ENCODE results near the gene DPAGT1. TPM values are rescaled to one million over a fixed set of nuclear protein-coding genes. Genes with fewer than 3 reads are reported as not detected.
A peak's percentile ranks its signal among the peaks of the same experiment; 100 is the strongest.

Gene DPAGT1
- polyA plus RNA-seq, 3 donors, result 37.0 to 54.2 (median 39.7) TPM

DNA sequence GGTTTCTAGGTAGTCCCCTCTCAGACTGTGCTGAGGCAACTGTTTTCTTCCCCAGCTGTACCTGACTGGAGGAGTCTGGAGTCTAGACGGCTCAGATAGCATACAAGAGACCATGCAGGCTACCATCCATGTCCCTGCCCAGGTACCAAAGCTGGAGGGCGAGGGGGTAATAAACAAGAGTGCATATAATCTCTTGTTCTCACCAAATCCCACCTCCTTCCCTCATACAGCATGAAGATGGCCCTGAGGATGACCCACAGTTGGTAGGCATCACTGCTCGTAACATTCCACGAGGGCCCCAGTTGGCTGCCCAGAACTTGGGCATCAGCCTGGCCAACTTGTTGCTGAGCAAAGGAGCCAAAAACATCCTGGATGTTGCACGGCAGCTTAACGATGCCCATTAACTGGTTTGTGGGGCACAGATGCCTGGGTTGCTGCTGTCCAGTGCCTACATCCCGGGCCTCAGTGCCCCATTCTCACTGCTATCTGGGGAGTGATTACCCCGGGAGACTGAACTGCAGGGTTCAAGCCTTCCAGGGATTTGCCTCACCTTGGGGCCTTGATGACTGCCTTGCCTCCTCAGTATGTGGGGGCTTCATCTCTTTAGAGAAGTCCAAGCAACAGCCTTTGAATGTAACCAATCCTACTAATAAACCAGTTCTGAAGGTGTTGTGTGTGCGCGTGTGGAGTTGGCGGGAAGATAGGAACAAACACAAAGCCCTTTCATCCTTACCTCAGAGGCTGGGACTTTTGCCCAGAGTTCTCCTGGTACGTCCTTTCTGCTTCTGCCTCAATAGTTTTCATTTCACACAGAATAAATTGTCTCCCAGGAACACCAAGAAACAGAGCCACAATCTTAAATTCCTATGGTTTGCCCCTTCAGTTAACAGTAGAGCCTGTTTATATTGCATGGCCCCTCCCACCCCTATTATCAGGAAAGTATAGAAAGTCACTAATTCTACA lies 8.5 kb downstream of the DPAGT1 start:
- Histone ChIP-seq H3K4me2 (replicated peaks; ENCODE audit: extremely low read depth, low read length, poor library complexity, severe bottlenecking) (peak overlapping the region; percentile 96), H3K4me1 (ENCODE audit: control insufficient read depth in 1 of 2, insufficient read depth in 2 of 2, low read length in 2 of 2) (peaks cover 37 to 45% of the 10 kb centered on the region in 2 donors), H3K79me2 (ENCODE audit: insufficient read depth, low read length) (peaks cover 59% of the 10 kb centered on the region), H3K27me3 (ENCODE audit: control insufficient read depth in 2 of 2, insufficient read depth in 2 of 2, low read length in 2 of 2) (no peaks in the 10 kb centered on the region), H3K9ac (ENCODE audit: insufficient read depth, low read length, poor library complexity, severe bottlenecking) (peak overlapping the region; percentile 81), H3K9me3 (replicated peaks in 1 of 2; ENCODE audit: control insufficient read depth in 1 of 2, insufficient read depth in 1 of 2, low read length in 2 of 2) (no peaks in the 10 kb centered on the region), H4K20me1 (ENCODE audit: insufficient read depth, low read length) (peaks cover 9% of the 10 kb centered on the region), H3K4me3 (replicated peaks in 1 of 3; ENCODE audit: low read depth in 2 of 3, low read length in 3 of 3) (peak overlapping the region in 1 of 3 experiments; percentile 92), H3K27ac (ENCODE audit: low read depth in 1 of 2, low read length in 2 of 2) (peak overlapping the region in 1 of 2 donors; percentile 81), H2AFZ (ENCODE audit: insufficient read depth, low read depth, low read length, poor library complexity, severe bottlenecking) (peak overlapping the region; percentile 82), H3K36me3 (replicated peaks in 1 of 2; ENCODE audit: control insufficient read depth in 1 of 2, insufficient read depth in 2 of 2, low read length in 2 of 2) (peaks cover 18 to 25% of the 10 kb centered on the region in 2 donors)
- no peaks in the 10 kb centered on the region for H3K9me3 Mint-ChIP-seq
- WGBS (ENCODE audit: insufficient coverage), result 84% methylated on average over 9 of the region's 12 CpGs
- peaks cover 26 to 35% of the 10 kb centered on the region in 2 donors for H3K36me3 Mint-ChIP-seq
- H3K27me3 Mint-ChIP-seq (ENCODE audit: low read depth in 3 of 3), result peaks cover 0 to 1% (median 0%) of the 10 kb centered on the region in 3 donors
- intact Hi-C loops (cut with micrococcal nuclease), result loop anchor here (10.0 kb wide), 1 partner anchor 102 kb away; no protein-coding TSS in a partner anchor
- peak overlapping the region; percentile 87 to 88 for H3K4me3 Mint-ChIP-seq
- peak overlapping the region; percentile 7 to 87 (median 77) for H3K27ac Mint-ChIP-seq
- TF ChIP-seq, protein P1, sequence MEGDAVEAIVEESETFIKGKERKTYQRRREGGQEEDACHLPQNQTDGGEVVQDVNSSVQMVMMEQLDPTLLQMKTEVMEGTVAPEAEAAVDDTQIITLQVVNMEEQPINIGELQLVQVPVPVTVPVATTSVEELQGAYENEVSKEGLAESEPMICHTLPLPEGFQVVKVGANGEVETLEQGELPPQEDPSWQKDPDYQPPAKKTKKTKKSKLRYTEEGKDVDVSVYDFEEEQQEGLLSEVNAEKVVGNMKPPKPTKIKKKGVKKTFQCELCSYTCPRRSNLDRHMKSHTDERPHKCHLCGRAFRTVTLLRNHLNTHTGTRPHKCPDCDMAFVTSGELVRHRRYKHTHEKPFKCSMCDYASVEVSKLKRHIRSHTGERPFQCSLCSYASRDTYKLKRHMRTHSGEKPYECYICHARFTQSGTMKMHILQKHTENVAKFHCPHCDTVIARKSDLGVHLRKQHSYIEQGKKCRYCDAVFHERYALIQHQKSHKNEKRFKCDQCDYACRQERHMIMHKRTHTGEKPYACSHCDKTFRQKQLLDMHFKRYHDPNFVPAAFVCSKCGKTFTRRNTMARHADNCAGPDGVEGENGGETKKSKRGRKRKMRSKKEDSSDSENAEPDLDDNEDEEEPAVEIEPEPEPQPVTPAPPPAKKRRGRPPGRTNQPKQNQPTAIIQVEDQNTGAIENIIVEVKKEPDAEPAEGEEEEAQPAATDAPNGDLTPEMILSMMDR (IDR thresholded peaks at IDR 0.05), result no peak
- DNase-seq, result no peak
- H3K4me1 Mint-ChIP-seq, result peaks cover 45% of the 10 kb centered on the region

DNA sequence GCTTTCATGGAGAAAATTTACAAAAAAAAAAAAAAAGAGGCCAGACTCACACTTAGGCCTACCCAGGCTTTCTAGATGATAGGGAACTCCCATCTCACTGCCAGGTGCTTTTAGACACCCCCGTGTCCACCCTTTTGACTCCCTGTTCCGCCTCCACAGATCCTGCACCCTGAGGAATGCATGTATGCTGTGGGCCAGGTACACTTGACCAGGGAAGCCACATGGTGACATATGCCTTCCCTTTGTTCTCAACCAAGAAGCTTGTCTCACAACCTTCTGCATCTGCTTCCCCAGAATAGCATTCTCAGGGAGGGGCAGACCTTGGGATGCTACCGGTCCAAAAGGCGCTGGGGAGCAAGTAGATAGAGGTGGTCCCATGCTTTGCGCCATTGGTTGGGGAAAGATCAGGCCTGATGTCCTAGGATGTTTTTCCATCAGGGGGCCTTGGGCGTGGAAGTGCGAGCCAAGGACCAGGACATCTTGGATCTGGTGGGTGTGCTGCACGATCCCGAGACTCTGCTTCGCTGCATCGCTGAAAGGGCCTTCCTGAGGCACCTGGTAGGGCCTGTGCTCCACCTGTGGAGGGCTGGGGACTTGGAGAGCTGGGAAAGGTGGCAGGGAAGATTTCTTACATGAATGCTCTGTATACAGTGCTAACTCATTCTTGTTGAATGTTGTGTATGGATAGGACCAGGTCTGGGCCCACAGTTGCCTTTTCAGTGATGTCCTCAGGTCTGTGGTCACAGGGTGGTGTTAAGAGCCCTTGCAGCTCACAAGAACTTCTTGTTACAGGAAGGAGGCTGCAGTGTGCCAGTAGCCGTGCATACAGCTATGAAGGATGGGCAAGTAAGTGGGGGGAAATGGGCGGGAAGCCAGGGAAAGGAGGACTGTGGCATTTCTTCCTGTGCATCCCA lies 9.4 kb downstream of the DPAGT1 start:
- Mint-ChIP-seq H3K4me1 (peaks cover 55% of the 10 kb centered on the region), H3K4me3 (no peak overlapping the region), H3K9me3 (no peaks in the 10 kb centered on the region), H3K27me3 (ENCODE audit: low read depth in 3 of 3) (peaks cover 0 to 1% (median 0%) of the 10 kb centered on the region in 3 donors), H3K27ac (peak overlapping the region in 6 of 7 donors; percentile 28 to 58 (median 46)), H3K36me3 (peaks cover 18 to 27% of the 10 kb centered on the region in 2 donors)
- H2AFZ ChIP-seq (ENCODE audit: insufficient read depth, low read depth, low read length, poor library complexity, severe bottlenecking), result no peak overlapping the region
- no peak overlapping the region for H3K4me2 ChIP-seq (replicated peaks; ENCODE audit: extremely low read depth, low read length, poor library complexity, severe bottlenecking)
- no peak overlapping the region for H3K4me3 ChIP-seq (replicated peaks in 1 of 3; ENCODE audit: low read depth in 2 of 3, low read length in 3 of 3)
- H3K27me3 ChIP-seq (ENCODE audit: control insufficient read depth in 2 of 2, insufficient read depth in 2 of 2, low read length in 2 of 2), result no peaks in the 10 kb centered on the region
- peak overlapping the region in 1 of 2 donors; percentile 81 for H3K27ac ChIP-seq (ENCODE audit: low read depth in 1 of 2, low read length in 2 of 2)
- peaks cover 9% of the 10 kb centered on the region for H4K20me1 ChIP-seq (ENCODE audit: insufficient read depth, low read length)
- peaks cover 45 to 53% of the 10 kb centered on the region in 2 donors for H3K4me1 ChIP-seq (ENCODE audit: control insufficient read depth in 1 of 2, insufficient read depth in 2 of 2, low read length in 2 of 2)
- DNase-seq, result no peak
- TF ChIP-seq, protein P1 (IDR thresholded peaks at IDR 0.05), result no peak
- H3K36me3 ChIP-seq (replicated peaks in 1 of 2; ENCODE audit: control insufficient read depth in 1 of 2, insufficient read depth in 2 of 2, low read length in 2 of 2), result peaks cover 8 to 15% of the 10 kb centered on the region in 2 donors
- no peaks in the 10 kb centered on the region for H3K9me3 ChIP-seq (replicated peaks in 1 of 2; ENCODE audit: control insufficient read depth in 1 of 2, insufficient read depth in 1 of 2, low read length in 2 of 2)
- H3K79me2 ChIP-seq (ENCODE audit: insufficient read depth, low read length), result peaks cover 56% of the 10 kb centered on the region
- 89% methylated on average over 13 of the region's 13 CpGs for whole genome bisulfite sequencing (ENCODE audit: insufficient coverage)
- intact Hi-C loops (cut with micrococcal nuclease), result loop anchor here (10.0 kb wide), 1 partner anchor 103 kb away; no protein-coding TSS in a partner anchor
- peak overlapping the region; percentile 27 for H3K9ac ChIP-seq (ENCODE audit: insufficient read depth, low read length, poor library complexity, severe bottlenecking)

All from CD14-positive monocyte (primary cell).